ENCODE results near the gene NINL. TPM values are rescaled to one million over a fixed set of nuclear protein-coding genes. Genes with fewer than 3 reads are reported as not detected.

NINL gene
- total RNA-seq, 4 donors from 2014 or later = 3.0 to 5.8 (median 3.7) TPM

DNA sequence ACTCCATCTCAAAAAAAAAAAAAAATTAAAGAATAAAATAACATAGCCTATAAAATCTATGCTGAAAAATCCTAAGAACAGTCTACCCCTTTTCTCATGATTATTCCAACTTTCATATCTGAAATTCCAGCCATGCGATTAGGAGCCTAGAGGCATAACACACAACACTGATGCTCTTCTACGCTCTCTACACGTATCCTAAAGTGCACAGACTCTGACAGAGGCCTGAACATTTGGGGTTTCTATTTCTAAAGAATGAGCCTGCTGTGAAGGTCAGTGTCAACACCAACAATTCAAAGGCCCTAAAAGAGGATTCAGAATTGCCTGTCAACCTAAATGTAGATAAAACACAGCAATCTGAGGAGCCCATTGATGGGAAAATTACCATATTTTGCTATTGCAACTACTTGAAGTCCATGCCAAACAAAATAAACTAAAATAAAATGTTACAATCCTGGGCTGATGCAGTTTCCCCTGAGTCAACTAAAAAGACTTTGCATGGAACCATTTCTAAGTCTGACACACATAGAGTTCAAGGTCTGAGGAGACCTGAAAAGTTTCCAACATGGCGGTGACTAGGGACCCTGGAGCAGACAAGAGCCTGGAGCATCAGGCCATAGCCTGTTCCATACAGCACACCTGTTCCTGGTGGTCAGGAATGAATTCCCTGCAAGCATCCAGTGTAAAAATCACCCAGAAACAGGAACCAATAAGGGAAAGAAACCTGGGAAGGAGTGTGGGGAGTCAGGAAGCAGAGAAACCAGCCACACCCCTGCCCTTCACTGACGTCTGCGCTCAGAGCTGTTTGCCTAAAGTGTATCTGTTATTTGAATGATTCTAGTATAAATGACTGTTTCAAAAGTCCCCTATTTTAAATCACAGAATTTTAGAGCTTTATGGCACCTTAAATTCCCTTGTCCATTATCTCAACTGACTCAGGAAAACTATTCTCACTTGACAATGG is 11.8 kb downstream of the NINL start:
- Histone ChIP-seq H3K36me3 (no peaks in the 10 kb centered on the region), H3K4me3 (no peak overlapping the region), H3K27me3 (no peaks in the 10 kb centered on the region), H3K9me3 (no peaks in the 10 kb centered on the region), H3K27ac (replicated peaks in 1 of 4) (no peak overlapping the region), H3K4me1 (peaks cover 0 to 7% (median 2%) of the 10 kb centered on the region in 4 donors)
- TF ChIP-seq, protein P1, sequence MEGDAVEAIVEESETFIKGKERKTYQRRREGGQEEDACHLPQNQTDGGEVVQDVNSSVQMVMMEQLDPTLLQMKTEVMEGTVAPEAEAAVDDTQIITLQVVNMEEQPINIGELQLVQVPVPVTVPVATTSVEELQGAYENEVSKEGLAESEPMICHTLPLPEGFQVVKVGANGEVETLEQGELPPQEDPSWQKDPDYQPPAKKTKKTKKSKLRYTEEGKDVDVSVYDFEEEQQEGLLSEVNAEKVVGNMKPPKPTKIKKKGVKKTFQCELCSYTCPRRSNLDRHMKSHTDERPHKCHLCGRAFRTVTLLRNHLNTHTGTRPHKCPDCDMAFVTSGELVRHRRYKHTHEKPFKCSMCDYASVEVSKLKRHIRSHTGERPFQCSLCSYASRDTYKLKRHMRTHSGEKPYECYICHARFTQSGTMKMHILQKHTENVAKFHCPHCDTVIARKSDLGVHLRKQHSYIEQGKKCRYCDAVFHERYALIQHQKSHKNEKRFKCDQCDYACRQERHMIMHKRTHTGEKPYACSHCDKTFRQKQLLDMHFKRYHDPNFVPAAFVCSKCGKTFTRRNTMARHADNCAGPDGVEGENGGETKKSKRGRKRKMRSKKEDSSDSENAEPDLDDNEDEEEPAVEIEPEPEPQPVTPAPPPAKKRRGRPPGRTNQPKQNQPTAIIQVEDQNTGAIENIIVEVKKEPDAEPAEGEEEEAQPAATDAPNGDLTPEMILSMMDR (IDR thresholded peaks at IDR 0.05) = no peak
- no peak for DNase-seq (ENCODE audit: extremely low spot score)
- 80% methylated on average over 6 of the region's 6 CpGs for whole genome bisulfite sequencing
- intact Hi-C loops (cut with DNase I) = no loop called here

GRCh38 chr20:25571817-25572216 is 13.5 kb downstream of the NINL start:
- WGBS = 85% methylated on average over 2 of the region's 2 CpGs
- intact Hi-C loops (cut with DNase I) = no loop called here

GRCh38 chr20:25571240-25571639 is 14.1 kb downstream of the NINL start:
- Histone ChIP-seq H3K4me1 (peaks cover 0 to 7% (median 2%) of the 10 kb centered on the region in 4 donors), H3K4me3 (no peak overlapping the region), H3K9me3 (no peaks in the 10 kb centered on the region), H3K27me3 (no peaks in the 10 kb centered on the region), H3K27ac (replicated peaks in 1 of 4) (no peak overlapping the region), H3K36me3 (no peaks in the 10 kb centered on the region)
- TF ChIP-seq, protein P1 (IDR thresholded peaks at IDR 0.05) = no peak
- TF ChIP-seq POLR2AphosphoS5 (IDR thresholded peaks at IDR 0.05) = no peak
- no peak for TF ChIP-seq POLR2A (IDR thresholded peaks at IDR 0.05; ENCODE audit: low read depth)
- intact Hi-C loops (cut with DNase I) = no loop called here
- no peak for DNase-seq (ENCODE audit: extremely low spot score)
- 66% methylated on average over 2 of the region's 2 CpGs for WGBS

More at GRCh38 chr20:25571817-25572216, 13.5 kb downstream of the NINL start:
- Histone ChIP-seq H3K9me3 (no peaks in the 10 kb centered on the region), H3K4me1 (peaks cover 0 to 7% (median 2%) of the 10 kb centered on the region in 4 donors), H3K27ac (replicated peaks in 1 of 4) (no peak overlapping the region), H3K36me3 (no peaks in the 10 kb centered on the region), H3K27me3 (no peaks in the 10 kb centered on the region), H3K4me3 (no peak overlapping the region)
- no peak for DNase-seq (ENCODE audit: extremely low spot score)
- TF ChIP-seq, protein P1 (IDR thresholded peaks at IDR 0.05) = no peak
- no peak for TF ChIP-seq POLR2AphosphoS5 (IDR thresholded peaks at IDR 0.05)

DNA sequence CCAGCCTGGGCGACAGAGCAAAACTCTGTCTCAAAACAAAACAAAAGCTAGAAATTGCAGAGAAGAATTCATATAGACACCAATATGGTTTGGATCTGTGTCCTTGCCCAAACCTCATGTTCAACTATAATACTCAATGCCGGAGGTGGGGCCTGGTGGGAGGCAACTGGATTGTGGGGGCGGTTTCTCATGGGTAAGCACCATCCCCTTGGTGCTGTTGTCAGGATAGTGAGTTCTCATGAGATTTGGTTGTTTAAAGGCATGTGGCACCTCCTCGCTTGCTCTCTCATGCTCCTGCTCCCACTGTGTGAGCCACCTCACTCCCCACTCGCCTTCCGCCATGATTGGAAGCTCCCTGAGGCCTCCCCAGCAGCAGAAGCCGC is 15.2 kb downstream of the NINL start:
- no peaks in the 10 kb centered on the region for H3K9me3 ChIP-seq
- no peak for TF ChIP-seq POLR2A (IDR thresholded peaks at IDR 0.05; ENCODE audit: low read depth)
- no peak for TF ChIP-seq EP300 (IDR thresholded peaks at IDR 0.05)
- no peak for TF ChIP-seq POLR2AphosphoS5 (IDR thresholded peaks at IDR 0.05)
- DNase-seq (ENCODE audit: extremely low spot score) = no peak
- peaks cover 0 to 7% (median 2%) of the 10 kb centered on the region in 4 donors for H3K4me1 ChIP-seq
- 99% methylated on average over 7 of the region's 7 CpGs for WGBS
- H3K27ac ChIP-seq (replicated peaks in 1 of 4) = no peak overlapping the region
- no peaks in the 10 kb centered on the region for H3K36me3 ChIP-seq
- no peaks in the 10 kb centered on the region for H3K27me3 ChIP-seq
- no peak overlapping the region for H3K4me3 ChIP-seq
- intact Hi-C loops (cut with DNase I) = no loop called here

DNA sequence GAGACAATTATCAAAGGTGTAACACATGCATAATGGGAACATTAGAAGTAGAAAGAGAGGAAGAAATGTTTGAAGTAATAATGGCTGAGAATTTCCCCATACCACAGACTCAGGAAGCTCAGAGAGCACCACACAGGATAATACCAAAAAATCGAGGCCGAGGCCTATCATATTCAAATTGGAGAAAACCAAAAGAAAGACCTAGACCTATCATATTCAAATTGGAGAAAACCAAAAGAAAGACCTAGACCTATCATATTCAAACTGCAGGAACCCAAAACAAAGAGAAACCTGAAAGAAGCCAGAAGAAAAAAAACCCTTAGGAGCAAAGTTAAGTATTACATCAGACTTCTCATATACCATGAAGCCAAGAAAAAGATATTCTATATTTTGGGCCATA is 18.0 kb downstream of the NINL start:
- Histone ChIP-seq H3K9me3 (no peaks in the 10 kb centered on the region), H3K36me3 (no peaks in the 10 kb centered on the region), H3K27ac (replicated peaks in 1 of 4) (no peak overlapping the region), H3K4me1 (no peaks in the 10 kb centered on the region), H3K27me3 (no peaks in the 10 kb centered on the region), H3K4me3 (no peak overlapping the region)
- no peak for DNase-seq (ENCODE audit: extremely low spot score)
- no peak for TF ChIP-seq POLR2AphosphoS5 (IDR thresholded peaks at IDR 0.05)
- TF ChIP-seq POLR2A (IDR thresholded peaks at IDR 0.05; ENCODE audit: low read depth) = no peak
- TF ChIP-seq, protein P1 (IDR thresholded peaks at IDR 0.05) = no peak
- TF ChIP-seq EP300 (IDR thresholded peaks at IDR 0.05) = no peak
- intact Hi-C loops (cut with DNase I) = no loop called here
- WGBS = 83% methylated on average over 2 of the region's 2 CpGs

All from esophagus muscularis mucosa (tissue), 4 donors.